Brain microvascular endothelial cell (primary cell): ENCODE measurements around the gene MBOAT2.

Source experiments
- DNase-seq: peaks from one replicate; pipeline ENCODE4 v3.0.0-alpha.2; 2020
- H3K27ac ChIP-seq: fragments of 250-450 bp; sonication (Bioruptor Pico); 2 replicates; pipeline ENCODE4 v1.5.1; 2020; ENCODE audit warnings: mild to moderate bottlenecking, moderate library complexity
- H3K27me3 ChIP-seq: fragments of 250-450 bp; sonication (Bioruptor Pico); replicated peaks from 2 replicates; pipeline ENCODE4 v1.5.1; 2020; ENCODE audit warnings: mild to moderate bottlenecking
- H3K36me3 ChIP-seq: fragments of 250-450 bp; sonication (Bioruptor Pico); replicated peaks from 2 replicates; pipeline ENCODE4 v1.5.1; 2020; ENCODE audit warnings: mild to moderate bottlenecking
- H3K4me3 ChIP-seq: 2 replicates; pipeline ENCODE4 v1.5.1; 2011; ENCODE audit warnings: low read depth, mild to moderate bottlenecking, control low read depth, low read length, moderate library complexity
- CTCF ChIP-seq: IDR thresholded peaks from 2 replicates; pipeline ENCODE4 v1.5.1; 2011; ENCODE audit warnings: low read depth, mild to moderate bottlenecking, moderate library complexity, low read length, control low read depth, inconsistent platforms; ENCODE audit errors: missing control alignments
- in situ Hi-C: cut with HindIII; loops from 2 replicates; pipeline ENCODE4 v1.10.0; 2017; ENCODE audit warnings: low sequenced_read_pairs, low pct_ligation_motif_present

Gene MBOAT2

GRCh38 chr2:9037166-9037565, 33.7 kb upstream of the MBOAT2 start:
- H3K4me3 ChIP-seq: no peak overlapping the region
- no peak for TF ChIP-seq CTCF
- in situ Hi-C loops: no loop called here
- no peak overlapping the region for H3K27ac ChIP-seq
- DNase-seq: no peak
- no peaks in the 10 kb centered on the region for H3K36me3 ChIP-seq
- no peaks in the 10 kb centered on the region for H3K27me3 ChIP-seq

- Histone ChIP-seq H3K4me3 (no peak overlapping the region), H3K27me3 (no peaks in the 10 kb centered on the region), H3K36me3 (no peaks in the 10 kb centered on the region), H3K27ac (no peak overlapping the region)
- in situ Hi-C loops: no loop called here
- DNase-seq: no peak
- TF ChIP-seq CTCF: no peak
Observed at GRCh38 chr2:9033385-9034168, 30.1 kb upstream of the MBOAT2 start.

GRCh38 chr2:9032536-9033255, 29.2 kb upstream of the MBOAT2 start:
- no peak overlapping the region for H3K27ac ChIP-seq
- in situ Hi-C loops: no loop called here
- H3K4me3 ChIP-seq: no peak overlapping the region
- H3K36me3 ChIP-seq: no peaks in the 10 kb centered on the region
- DNase-seq: no peak
- no peak for TF ChIP-seq CTCF
- no peaks in the 10 kb centered on the region for H3K27me3 ChIP-seq

- Histone ChIP-seq H3K27ac (no peak overlapping the region), H3K27me3 (no peaks in the 10 kb centered on the region), H3K4me3 (no peak overlapping the region), H3K36me3 (no peaks in the 10 kb centered on the region)
- DNase-seq: no peak
- in situ Hi-C loops: no loop called here
- TF ChIP-seq CTCF: no peak
Observed at GRCh38 chr2:9032121-9032520, 28.6 kb upstream of the MBOAT2 start.

- H3K27ac ChIP-seq: no peak overlapping the region
- no peak for TF ChIP-seq CTCF
- no peaks in the 10 kb centered on the region for H3K36me3 ChIP-seq
- in situ Hi-C loops: no loop called here
- H3K27me3 ChIP-seq: no peaks in the 10 kb centered on the region
- DNase-seq: no peak
- no peak overlapping the region for H3K4me3 ChIP-seq
Observed at GRCh38 chr2:9031246-9031645, 27.8 kb upstream of the MBOAT2 start.
